Central memory CD8-positive, alpha-beta T cell (primary cell): ENCODE results near the gene TTLL7.

Experiments used
- ATAC-seq: fragments of 150-1000 bp; cut with Tn5 transposase; replicated peaks from 2 replicates; pipeline ENCODE4 v1.10.0; 2022; ENCODE audit warnings: mild to moderate bottlenecking, moderate FRiP score, moderate number of reproducible peaks; ENCODE audit not compliant: poor library complexity, severe bottlenecking; ENCODE audit errors: extremely low read depth
- DNase-seq, 2 donors: peaks; one replicate each; pipeline ENCODE4 v3.0.0; 2021; ENCODE audit warnings: low spot score in 2 of 2
- H3K27ac Mint-ChIP-seq: one replicate; pipeline ENCODE4 v1.8.0; 2022; ENCODE audit warnings: low read depth, mild to moderate bottlenecking, moderate library complexity, mixed read lengths
- H3K27me3 Mint-ChIP-seq: one replicate; pipeline ENCODE4 v1.8.0; 2022; ENCODE audit warnings: mixed read lengths
- H3K36me3 Mint-ChIP-seq: one replicate; pipeline ENCODE4 v1.8.0; 2022; ENCODE audit warnings: mild to moderate bottlenecking, moderate library complexity, mixed read lengths; ENCODE audit not compliant: insufficient read depth
- H3K4me1 Mint-ChIP-seq: one replicate; pipeline ENCODE4 v1.8.0; 2022; ENCODE audit warnings: mixed read lengths
- H3K4me3 Mint-ChIP-seq: one replicate; pipeline ENCODE4 v1.8.0; 2022; ENCODE audit warnings: mild to moderate bottlenecking, moderate library complexity, mixed read lengths
- H3K9me3 Mint-ChIP-seq: one replicate; pipeline ENCODE4 v1.8.0; 2022; ENCODE audit warnings: mixed read lengths

The TTLL7 gene

DNA sequence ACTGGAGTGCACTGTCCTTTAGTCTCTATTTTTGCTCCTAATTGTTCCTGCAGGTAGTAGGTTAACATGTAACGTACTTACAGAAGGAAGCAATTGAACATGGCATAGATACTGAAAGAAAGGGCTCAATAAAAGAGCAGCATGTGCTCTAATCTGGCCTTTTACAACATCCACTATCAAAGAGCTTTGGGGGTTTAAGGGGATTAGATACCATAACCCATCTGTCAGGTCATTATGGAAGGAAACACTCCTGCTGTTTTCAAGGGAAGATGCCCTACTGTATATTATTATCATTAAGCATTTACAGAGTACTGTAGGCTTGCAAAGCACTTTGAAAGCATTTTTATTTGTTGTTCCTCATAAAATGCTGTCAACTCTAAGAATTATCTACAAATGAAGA is 152.8 kb downstream of the TTLL7 start:
- Mint-ChIP-seq H3K27ac (no peak overlapping the region), H3K4me1 (no peaks in the 10 kb centered on the region), H3K4me3 (no peak overlapping the region), H3K27me3 (peaks cover 9% of the 10 kb centered on the region), H3K9me3 (no peaks in the 10 kb centered on the region), H3K36me3 (no peaks in the 10 kb centered on the region)
- ATAC-seq (no peak), DNase-seq (no peak)

GRCh38 chr1:83845437-83846071 is 153.4 kb downstream of the TTLL7 start:
- DNase-seq (no peak), ATAC-seq (no peak)
- Mint-ChIP-seq H3K4me3 (no peak overlapping the region), H3K4me1 (no peaks in the 10 kb centered on the region), H3K36me3 (no peaks in the 10 kb centered on the region), H3K9me3 (no peaks in the 10 kb centered on the region), H3K27me3 (peaks cover 9% of the 10 kb centered on the region), H3K27ac (no peak overlapping the region)

GRCh38 chr1:83844546-83844945 is 154.4 kb downstream of the TTLL7 start:
- no peaks in the 10 kb centered on the region for H3K9me3 Mint-ChIP-seq
- DNase-seq (no peak), ATAC-seq (no peak)
- no peaks in the 10 kb centered on the region for H3K4me1 Mint-ChIP-seq
- peaks cover 13% of the 10 kb centered on the region for H3K27me3 Mint-ChIP-seq
- H3K4me3 Mint-ChIP-seq, result no peak overlapping the region
- H3K36me3 Mint-ChIP-seq, result no peaks in the 10 kb centered on the region
- H3K27ac Mint-ChIP-seq, result no peak overlapping the region

GRCh38 chr1:83839566-83840173 is 159.3 kb downstream of the TTLL7 start:
- ATAC-seq, result no peak
- no peaks in the 10 kb centered on the region for H3K36me3 Mint-ChIP-seq
- peaks cover 15% of the 10 kb centered on the region for H3K27me3 Mint-ChIP-seq
- H3K27ac Mint-ChIP-seq, result no peak overlapping the region
- H3K9me3 Mint-ChIP-seq, result no peaks in the 10 kb centered on the region
- no peaks in the 10 kb centered on the region for H3K4me1 Mint-ChIP-seq
- DNase-seq, result no peak
- H3K4me3 Mint-ChIP-seq, result no peak overlapping the region

GRCh38 chr1:83838573-83838972 is 160.4 kb downstream of the TTLL7 start:
- H3K27ac Mint-ChIP-seq, result no peak overlapping the region
- H3K36me3 Mint-ChIP-seq, result no peaks in the 10 kb centered on the region
- ATAC-seq (no peak), DNase-seq (no peak)
- H3K4me1 Mint-ChIP-seq, result no peaks in the 10 kb centered on the region
- H3K4me3 Mint-ChIP-seq, result no peak overlapping the region
- H3K27me3 Mint-ChIP-seq, result peaks cover 9% of the 10 kb centered on the region
- no peaks in the 10 kb centered on the region for H3K9me3 Mint-ChIP-seq

GRCh38 chr1:83836543-83836942 is 162.4 kb downstream of the TTLL7 start:
- no peak overlapping the region for H3K27ac Mint-ChIP-seq
- ATAC-seq (no peak), DNase-seq (no peak)
- no peaks in the 10 kb centered on the region for H3K36me3 Mint-ChIP-seq
- no peaks in the 10 kb centered on the region for H3K9me3 Mint-ChIP-seq
- peaks cover 9% of the 10 kb centered on the region for H3K27me3 Mint-ChIP-seq
- no peaks in the 10 kb centered on the region for H3K4me1 Mint-ChIP-seq
- H3K4me3 Mint-ChIP-seq, result no peak overlapping the region

GRCh38 chr1:83834621-83835264 is 164.2 kb downstream of the TTLL7 start:
- no peak for ATAC-seq
- Mint-ChIP-seq H3K4me3 (no peak overlapping the region), H3K4me1 (no peaks in the 10 kb centered on the region), H3K27me3 (peaks cover 12% of the 10 kb centered on the region), H3K36me3 (no peaks in the 10 kb centered on the region), H3K9me3 (no peaks in the 10 kb centered on the region), H3K27ac (no peak overlapping the region)
- no peak for DNase-seq

GRCh38 chr1:83832194-83832593 is 166.7 kb downstream of the TTLL7 start:
- H3K9me3 Mint-ChIP-seq, result no peaks in the 10 kb centered on the region
- H3K4me1 Mint-ChIP-seq, result no peaks in the 10 kb centered on the region
- H3K27me3 Mint-ChIP-seq, result peaks cover 15% of the 10 kb centered on the region
- DNase-seq (no peak), ATAC-seq (no peak)
- H3K27ac Mint-ChIP-seq, result no peak overlapping the region
- H3K36me3 Mint-ChIP-seq, result no peaks in the 10 kb centered on the region
- H3K4me3 Mint-ChIP-seq, result no peak overlapping the region

GRCh38 chr1:83829106-83829505 is 169.8 kb downstream of the TTLL7 start:
- peak overlapping the region; percentile 20 for H3K27ac Mint-ChIP-seq
- H3K9me3 Mint-ChIP-seq, result no peaks in the 10 kb centered on the region

DNA sequence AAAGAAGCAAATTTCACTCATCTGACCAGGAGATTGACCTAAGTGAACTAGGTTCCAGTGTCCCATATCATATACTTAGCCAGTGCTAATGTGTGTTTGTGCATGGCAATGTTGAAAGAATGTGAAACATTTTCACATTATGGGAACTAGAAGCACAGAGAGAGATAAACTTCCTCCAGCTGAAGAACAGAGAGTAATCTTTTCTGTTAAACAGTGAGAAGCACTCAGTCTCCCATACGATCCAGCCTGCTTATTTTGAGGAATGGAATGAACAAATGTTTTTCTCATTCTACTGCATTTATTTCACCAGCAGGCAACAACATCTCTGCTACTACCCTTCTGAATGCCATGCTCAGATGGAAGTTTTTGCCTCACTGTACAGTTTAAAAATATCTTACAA is 170.5 kb downstream of the TTLL7 start:
- Mint-ChIP-seq H3K27me3 (peaks cover 15% of the 10 kb centered on the region), H3K9me3 (no peaks in the 10 kb centered on the region), H3K4me1 (no peaks in the 10 kb centered on the region), H3K36me3 (no peaks in the 10 kb centered on the region), H3K4me3 (no peak overlapping the region), H3K27ac (no peak overlapping the region)
- DNase-seq (no peak), ATAC-seq (no peak)

More at GRCh38 chr1:83829106-83829505, 169.8 kb downstream of the TTLL7 start:
- no peaks in the 10 kb centered on the region for H3K4me1 Mint-ChIP-seq
- ATAC-seq (no peak), DNase-seq (no peak)
- H3K36me3 Mint-ChIP-seq, result no peaks in the 10 kb centered on the region
- H3K4me3 Mint-ChIP-seq, result no peak overlapping the region
- peaks cover 15% of the 10 kb centered on the region for H3K27me3 Mint-ChIP-seq

- Mint-ChIP-seq H3K4me3 (no peak overlapping the region), H3K9me3 (no peaks in the 10 kb centered on the region), H3K27me3 (peaks cover 15% of the 10 kb centered on the region), H3K36me3 (no peaks in the 10 kb centered on the region), H3K27ac (no peak overlapping the region), H3K4me1 (no peaks in the 10 kb centered on the region)
- no peak for DNase-seq
- ATAC-seq, result no peak
Measured at GRCh38 chr1:83827741-83828140, 171.2 kb downstream of the TTLL7 start.

GRCh38 chr1:83822208-83822607 is 176.7 kb downstream of the TTLL7 start:
- H3K36me3 Mint-ChIP-seq, result no peaks in the 10 kb centered on the region

GRCh38 chr1:83819436-83819835 is 179.5 kb downstream of the TTLL7 start:
- H3K36me3 Mint-ChIP-seq, result no peaks in the 10 kb centered on the region
- peaks cover 7% of the 10 kb centered on the region for H3K27me3 Mint-ChIP-seq
- H3K9me3 Mint-ChIP-seq, result peaks cover 4% of the 10 kb centered on the region
- ATAC-seq (no peak), DNase-seq (no peak)
- no peak overlapping the region for H3K27ac Mint-ChIP-seq
- H3K4me1 Mint-ChIP-seq, result no peaks in the 10 kb centered on the region
- no peak overlapping the region for H3K4me3 Mint-ChIP-seq

More at GRCh38 chr1:83822208-83822607, 176.7 kb downstream of the TTLL7 start:
- ATAC-seq, result no peak
- peaks cover 4% of the 10 kb centered on the region for H3K9me3 Mint-ChIP-seq
- peaks cover 7% of the 10 kb centered on the region for H3K27me3 Mint-ChIP-seq
- H3K4me1 Mint-ChIP-seq, result no peaks in the 10 kb centered on the region
- no peak overlapping the region for H3K4me3 Mint-ChIP-seq
- H3K27ac Mint-ChIP-seq, result no peak overlapping the region
- DNase-seq, result no peak
